AG04450 (cell line): ENCODE results near the gene NLRP5. TPM values are rescaled to one million over a fixed set of nuclear protein-coding genes. Genes with fewer than 3 reads are reported as not detected.
A peak's percentile ranks its signal among the peaks of the same experiment; 100 is the strongest.

ENCODE experiments used
- CTCF ChIA-PET: fragments of 300-600, 350-600 bp; formaldehyde crosslinking; extraction: SDS; loops from one replicate; lab custom pipeline; 2022; ENCODE audit warnings: antibody characterized with exemption, inconsistent platforms; lab: Charles Lee
- POLR2A ChIA-PET: fragments of 350-600 bp; formaldehyde crosslinking; extraction: SDS; loops from one replicate; lab custom pipeline; 2021; ENCODE audit warnings: antibody characterized with exemption, inconsistent platforms; lab: Yijun Ruan, JAX
- DNase-seq: peaks from one replicate; pipeline ENCODE4 v3.0.0-alpha.2; 2011; ENCODE audit warnings: low read depth, low spot score
- H3K27ac ChIP-seq: one replicate; pipeline ENCODE4 v1.5.1; 2012; ENCODE audit warnings: low read depth, low read length, control low read depth
- H3K27me3 ChIP-seq: one replicate; pipeline ENCODE4 v1.6.0; 2012; ENCODE audit warnings: low read length; ENCODE audit not compliant: control insufficient read depth, insufficient read depth
- H3K4me3 ChIP-seq: 2 replicates; pipeline ENCODE4 v1.5.1; 2011; ENCODE audit warnings: mild to moderate bottlenecking, low read depth, low read length, control low read depth
- H3K9me3 ChIP-seq: 2 replicates; pipeline ENCODE4 v1.5.1; 2012; ENCODE audit warnings: low read length; ENCODE audit not compliant: control insufficient read depth, insufficient read depth
- polyA plus RNA-seq: library from polyadenylated mRNA; depleted of rRNA; stranded (reverse); fragments of >200 nt; gene quantifications from 2 replicates; pipeline ENCODE4 v1.2.3, GENCODE V29; 2011
- TF ChIP-seq, protein P1 (sequence below): IDR thresholded peaks from 2 replicates; pipeline ENCODE4 v1.5.1; 2011; ENCODE audit warnings: low read depth, low read length, control low read depth, inconsistent platforms

Gene NLRP5
- polyA plus RNA-seq, 1 experiment = not detected

DNA sequence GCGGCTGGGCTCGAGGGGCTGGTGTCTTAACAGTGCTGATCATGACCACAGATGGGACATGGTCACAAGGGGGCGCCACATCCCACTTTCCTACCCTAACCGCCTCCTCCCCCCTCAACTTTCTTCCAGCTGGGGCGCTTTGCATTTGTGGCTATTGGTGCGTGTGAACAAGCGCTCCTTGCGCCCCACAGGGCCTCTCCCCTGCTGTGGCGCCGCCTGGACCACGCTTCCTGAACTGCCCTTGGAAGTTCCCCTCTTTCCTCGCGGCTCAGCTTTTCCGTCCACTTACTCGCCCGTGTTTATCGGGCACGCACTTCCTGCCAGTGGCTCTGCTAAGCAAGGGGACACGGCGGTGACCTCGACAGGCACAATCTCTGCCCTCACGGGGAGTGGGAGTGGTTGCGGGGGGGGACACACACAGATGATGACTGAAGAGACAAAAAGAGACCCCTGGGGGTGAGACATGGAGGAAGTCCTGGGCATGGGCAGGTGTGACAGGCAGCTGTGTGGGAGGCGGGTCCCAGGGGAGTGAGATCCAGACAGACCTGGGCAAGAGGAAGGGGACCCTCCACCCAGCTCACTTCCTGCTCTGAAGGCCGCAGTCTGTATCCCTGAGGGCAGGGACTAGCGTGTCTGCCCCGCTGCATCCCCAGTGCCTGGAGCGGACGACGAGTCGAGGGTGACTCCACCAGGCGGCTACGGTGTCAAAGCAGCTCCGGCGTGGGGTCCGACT is 94.3 kb downstream of the NLRP5 start:
- TF ChIP-seq, protein P1, sequence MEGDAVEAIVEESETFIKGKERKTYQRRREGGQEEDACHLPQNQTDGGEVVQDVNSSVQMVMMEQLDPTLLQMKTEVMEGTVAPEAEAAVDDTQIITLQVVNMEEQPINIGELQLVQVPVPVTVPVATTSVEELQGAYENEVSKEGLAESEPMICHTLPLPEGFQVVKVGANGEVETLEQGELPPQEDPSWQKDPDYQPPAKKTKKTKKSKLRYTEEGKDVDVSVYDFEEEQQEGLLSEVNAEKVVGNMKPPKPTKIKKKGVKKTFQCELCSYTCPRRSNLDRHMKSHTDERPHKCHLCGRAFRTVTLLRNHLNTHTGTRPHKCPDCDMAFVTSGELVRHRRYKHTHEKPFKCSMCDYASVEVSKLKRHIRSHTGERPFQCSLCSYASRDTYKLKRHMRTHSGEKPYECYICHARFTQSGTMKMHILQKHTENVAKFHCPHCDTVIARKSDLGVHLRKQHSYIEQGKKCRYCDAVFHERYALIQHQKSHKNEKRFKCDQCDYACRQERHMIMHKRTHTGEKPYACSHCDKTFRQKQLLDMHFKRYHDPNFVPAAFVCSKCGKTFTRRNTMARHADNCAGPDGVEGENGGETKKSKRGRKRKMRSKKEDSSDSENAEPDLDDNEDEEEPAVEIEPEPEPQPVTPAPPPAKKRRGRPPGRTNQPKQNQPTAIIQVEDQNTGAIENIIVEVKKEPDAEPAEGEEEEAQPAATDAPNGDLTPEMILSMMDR = peak; percentile 68
- H3K27ac ChIP-seq = no peak overlapping the region
- ChIA-PET CTCF (interaction anchor here (0.6 to 11.8 kb wide), 23 partner anchors 11 to 279 kb away, joined by 3 to 151 read pairs (median 4); partner anchors contain the start of gene ZNF444), POLR2A (interaction anchor here (1.1 kb wide), 1 partner anchor 60 kb away, joined by 3 read pairs; the partner anchor contains the start of gene ZNF444)
- peak; percentile 37 for DNase-seq
- no peaks in the 10 kb centered on the region for H3K27me3 ChIP-seq
- no peaks in the 10 kb centered on the region for H3K9me3 ChIP-seq
- peak overlapping the region; percentile 49 for H3K4me3 ChIP-seq

DNA sequence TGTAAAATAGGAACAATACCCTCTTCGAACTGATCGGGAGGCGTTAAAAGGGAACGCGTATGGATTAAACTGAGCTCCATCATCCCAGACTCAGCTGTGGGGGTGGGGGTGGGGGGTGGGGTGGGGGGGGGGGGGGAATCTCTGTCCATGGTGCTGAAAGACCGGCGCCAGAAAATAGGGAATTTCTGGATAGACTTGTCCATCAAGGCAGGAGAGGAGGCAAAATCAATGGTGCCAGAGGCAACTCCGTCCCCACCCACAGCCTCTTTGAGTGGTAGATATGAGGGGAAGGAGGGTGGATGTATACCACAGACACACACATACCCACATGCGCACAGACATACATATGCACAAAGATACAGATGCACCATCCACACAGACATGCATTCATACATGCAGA is 97.1 kb downstream of the NLRP5 start:
- Histone ChIP-seq H3K27me3 (no peaks in the 10 kb centered on the region), H3K4me3 (no peak overlapping the region), H3K9me3 (no peaks in the 10 kb centered on the region; the same call in 1 of the 2 replicates), H3K27ac (no peak overlapping the region)
- TF ChIP-seq, protein P1 = no peak
- no peak for DNase-seq
- ChIA-PET CTCF (interaction anchor here (0.9 to 2.3 kb wide), 3 partner anchors 85 to 250 kb away, joined by 3 to 7 read pairs (median 6); no protein-coding TSS in a partner anchor), POLR2A (no interaction called here)

DNA sequence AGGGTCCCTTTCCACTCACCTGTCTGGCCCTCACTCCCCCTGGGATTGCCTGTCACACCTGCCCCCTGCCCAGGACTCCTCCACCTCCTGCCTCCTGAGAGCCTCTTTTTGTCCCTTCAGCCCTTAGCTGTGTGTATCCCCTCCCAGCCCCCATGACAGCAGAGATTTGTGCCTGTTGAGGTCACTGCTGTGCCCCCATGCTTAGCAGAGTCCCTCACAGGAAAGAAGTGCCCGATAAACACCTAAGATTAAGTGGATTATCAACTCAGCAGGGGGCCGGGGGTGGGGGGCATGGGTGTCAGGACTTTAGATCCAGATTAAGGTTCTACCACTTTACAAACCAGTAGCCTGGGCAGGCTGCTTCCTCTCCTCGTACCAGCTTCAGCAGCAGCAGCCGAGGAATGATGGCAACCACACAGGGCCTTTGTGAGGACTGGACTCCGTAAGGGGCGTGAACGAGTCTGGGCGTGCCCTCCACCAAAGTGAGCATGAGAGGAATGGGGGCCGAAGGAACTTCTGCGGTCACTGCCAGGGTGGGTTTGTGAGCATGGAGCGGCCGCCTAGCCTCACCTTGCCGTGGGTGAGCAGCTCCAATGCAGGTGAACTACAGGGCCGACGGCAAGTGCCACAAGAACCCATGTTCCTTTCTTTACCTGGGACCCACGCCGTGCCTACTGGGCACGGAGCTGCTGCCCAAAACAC is 98.4 kb downstream of the NLRP5 start:
- CTCF ChIA-PET = interaction anchor here (0.8 to 1.9 kb wide), 4 partner anchors 8 to 89 kb away, joined by 3 to 8 read pairs (median 4); no protein-coding TSS in a partner anchor
- no peaks in the 10 kb centered on the region; the same call in 1 of the 2 replicates for H3K9me3 ChIP-seq
- TF ChIP-seq, protein P1 = no peak
- POLR2A ChIA-PET = no interaction called here
- no peak overlapping the region for H3K27ac ChIP-seq
- no peaks in the 10 kb centered on the region for H3K27me3 ChIP-seq
- H3K4me3 ChIP-seq = no peak overlapping the region
- DNase-seq = no peak

DNA sequence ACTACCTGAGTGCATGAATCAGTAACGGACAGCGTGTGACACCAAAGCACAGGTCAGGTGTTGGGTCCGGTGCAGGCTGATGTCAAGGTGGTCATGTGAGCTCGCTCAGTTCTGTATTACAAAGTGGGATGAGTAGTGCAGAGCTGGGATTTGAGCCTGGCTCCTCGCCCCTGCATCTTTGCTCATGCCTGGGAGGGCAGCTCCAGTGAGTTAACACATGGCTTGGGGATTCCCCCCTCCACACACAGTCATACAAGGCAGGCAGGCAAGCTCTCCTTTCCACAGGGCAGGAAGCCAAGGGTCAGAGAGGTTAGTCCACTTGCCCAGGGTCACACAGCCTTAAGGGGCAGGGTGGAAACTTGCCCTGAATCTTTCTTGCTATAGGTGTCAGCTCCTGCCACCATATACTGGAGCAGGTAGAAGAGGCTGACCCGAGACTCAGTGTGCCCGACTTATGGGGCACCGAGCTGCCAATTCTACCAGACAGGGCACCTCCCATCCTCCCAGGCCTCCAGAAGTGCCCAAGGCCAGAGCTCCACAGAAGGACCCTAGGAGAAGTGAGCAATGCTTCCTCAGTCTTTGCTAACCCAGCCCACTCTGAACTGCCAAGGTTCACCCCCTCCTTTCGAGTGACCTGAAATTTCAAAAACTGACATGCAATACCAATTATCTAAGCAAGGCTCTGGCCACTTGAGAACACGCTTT is 99.1 kb downstream of the NLRP5 start:
- Histone ChIP-seq H3K27ac (no peak overlapping the region), H3K27me3 (no peaks in the 10 kb centered on the region), H3K9me3 (no peaks in the 10 kb centered on the region; the same call in 1 of the 2 replicates), H3K4me3 (no peak overlapping the region)
- TF ChIP-seq, protein P1 = no peak
- no peak for DNase-seq
- POLR2A ChIA-PET = no interaction called here
- CTCF ChIA-PET = interaction anchor here (0.8 to 1.9 kb wide), 4 partner anchors 8 to 88 kb away, joined by 3 to 8 read pairs (median 5); partner anchors contain the start of gene ZNF444
